C4-2B (cell line): ENCODE results near the gene WNT5A.

Source experiments
- H3K27ac ChIP-seq: fragments of 450-650 bp; 2 replicates; pipeline ENCODE4 v1.5.1; 2017
- CTCF ChIP-seq: fragments of 450-650 bp; conservative IDR thresholded peaks from 2 replicates; pipeline ENCODE4 v1.5.1; 2017; ENCODE audit warnings: mild to moderate bottlenecking
- ZFX ChIP-seq: fragments of 450-650 bp; IDR thresholded peaks from 2 replicates; pipeline ENCODE4 v1.6.1; 2017

Gene WNT5A

GRCh38 chr3:55491296-55491816 is 4.2 kb upstream of the WNT5A start:
- TF ChIP-seq CTCF: no peak
- TF ChIP-seq ZFX: no peak
- H3K27ac ChIP-seq: peak overlapping the region; percentile 87

- H3K27ac ChIP-seq: peak overlapping the region; percentile 87; the same call in 1 of the 2 replicates
- no peak for TF ChIP-seq CTCF
- no peak for TF ChIP-seq ZFX
Measured at GRCh38 chr3:55490276-55490913, 3.3 kb upstream of the WNT5A start.

DNA sequence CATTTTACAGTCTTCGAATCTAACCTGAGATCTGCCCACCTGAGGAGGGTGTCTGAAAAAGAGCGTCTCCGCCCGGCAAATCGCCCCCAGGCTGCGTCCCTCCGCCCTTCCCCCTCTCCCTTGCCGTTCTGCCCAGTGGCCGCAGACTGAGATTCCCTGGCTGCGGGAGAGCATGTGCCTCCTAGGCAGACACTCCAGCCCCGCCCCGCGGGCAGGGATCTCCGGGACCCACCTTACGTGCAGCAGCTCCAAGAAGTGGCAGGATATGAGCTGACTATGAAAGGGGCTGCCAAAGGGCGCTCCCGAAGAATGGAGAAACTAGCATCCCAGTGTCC is 2.7 kb upstream of the WNT5A start:
- peak overlapping the region; percentile 9; the same call in 1 of the 2 replicates for H3K27ac ChIP-seq
- TF ChIP-seq ZFX (no peak), CTCF (no peak)

- H3K27ac ChIP-seq: peak overlapping the region; percentile 68
- TF ChIP-seq CTCF (no peak), ZFX (no peak)
Measured at GRCh38 chr3:55488398-55489055, 1.4 kb upstream of the WNT5A start.

GRCh38 chr3:55487381-55488241 is 505 bp upstream of the WNT5A start:
- TF ChIP-seq CTCF (no peak; the same call in none of the 2 replicates), ZFX (no peak)
- H3K27ac ChIP-seq: peak overlapping the region; percentile 68

GRCh38 chr3:55486101-55486856 is 827 bp downstream of the WNT5A start:
- H3K27ac ChIP-seq: peak overlapping the region; percentile 68
- no peak for TF ChIP-seq CTCF
- no peak for TF ChIP-seq ZFX
